ENCODE data around the gene CUX1.

DNA sequence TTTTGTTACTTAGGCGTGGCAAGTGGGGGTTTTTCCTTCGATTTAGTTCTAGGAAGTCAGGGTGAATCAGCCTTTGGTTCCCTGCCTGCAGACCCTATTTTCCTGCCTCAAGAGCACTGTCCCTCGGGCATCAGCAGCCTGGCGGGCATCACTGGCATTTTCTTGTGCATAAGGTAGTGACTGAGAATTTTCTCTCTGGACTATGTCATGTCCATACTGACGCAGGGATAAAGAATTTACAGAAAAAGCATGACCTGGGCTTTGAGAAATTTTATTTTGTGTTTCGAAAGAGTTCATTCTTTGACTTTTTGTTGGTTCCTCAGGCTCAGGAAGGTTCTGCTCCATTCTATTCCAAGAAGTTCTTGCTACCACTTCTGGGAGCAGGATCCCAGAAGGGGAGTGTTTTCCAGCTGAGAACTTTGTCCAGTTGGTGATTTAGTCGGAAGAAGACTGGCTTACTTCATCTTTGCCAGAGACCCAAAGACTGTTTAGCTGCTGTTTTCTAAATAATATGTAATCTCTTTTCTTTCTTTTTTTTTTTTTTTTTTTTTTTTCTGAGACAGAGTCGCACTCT lies 255.3 kb downstream of the CUX1 start:
- TF ChIP-seq, protein P1, sequence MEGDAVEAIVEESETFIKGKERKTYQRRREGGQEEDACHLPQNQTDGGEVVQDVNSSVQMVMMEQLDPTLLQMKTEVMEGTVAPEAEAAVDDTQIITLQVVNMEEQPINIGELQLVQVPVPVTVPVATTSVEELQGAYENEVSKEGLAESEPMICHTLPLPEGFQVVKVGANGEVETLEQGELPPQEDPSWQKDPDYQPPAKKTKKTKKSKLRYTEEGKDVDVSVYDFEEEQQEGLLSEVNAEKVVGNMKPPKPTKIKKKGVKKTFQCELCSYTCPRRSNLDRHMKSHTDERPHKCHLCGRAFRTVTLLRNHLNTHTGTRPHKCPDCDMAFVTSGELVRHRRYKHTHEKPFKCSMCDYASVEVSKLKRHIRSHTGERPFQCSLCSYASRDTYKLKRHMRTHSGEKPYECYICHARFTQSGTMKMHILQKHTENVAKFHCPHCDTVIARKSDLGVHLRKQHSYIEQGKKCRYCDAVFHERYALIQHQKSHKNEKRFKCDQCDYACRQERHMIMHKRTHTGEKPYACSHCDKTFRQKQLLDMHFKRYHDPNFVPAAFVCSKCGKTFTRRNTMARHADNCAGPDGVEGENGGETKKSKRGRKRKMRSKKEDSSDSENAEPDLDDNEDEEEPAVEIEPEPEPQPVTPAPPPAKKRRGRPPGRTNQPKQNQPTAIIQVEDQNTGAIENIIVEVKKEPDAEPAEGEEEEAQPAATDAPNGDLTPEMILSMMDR (IDR thresholded peaks at IDR 0.05; ENCODE audit: low read length): no peak
- TF ChIP-seq EZH2 (optimal IDR thresholded peaks at IDR 0.05; ENCODE audit: low read depth, low read length) (no peak), EZH2phosphoT487 (IDR thresholded peaks at IDR 0.05; ENCODE audit: low read length) (no peak)

Data from MM.1S (cell line).